ENCODE data around the gene FAM204A.

The FAM204A gene

DNA sequence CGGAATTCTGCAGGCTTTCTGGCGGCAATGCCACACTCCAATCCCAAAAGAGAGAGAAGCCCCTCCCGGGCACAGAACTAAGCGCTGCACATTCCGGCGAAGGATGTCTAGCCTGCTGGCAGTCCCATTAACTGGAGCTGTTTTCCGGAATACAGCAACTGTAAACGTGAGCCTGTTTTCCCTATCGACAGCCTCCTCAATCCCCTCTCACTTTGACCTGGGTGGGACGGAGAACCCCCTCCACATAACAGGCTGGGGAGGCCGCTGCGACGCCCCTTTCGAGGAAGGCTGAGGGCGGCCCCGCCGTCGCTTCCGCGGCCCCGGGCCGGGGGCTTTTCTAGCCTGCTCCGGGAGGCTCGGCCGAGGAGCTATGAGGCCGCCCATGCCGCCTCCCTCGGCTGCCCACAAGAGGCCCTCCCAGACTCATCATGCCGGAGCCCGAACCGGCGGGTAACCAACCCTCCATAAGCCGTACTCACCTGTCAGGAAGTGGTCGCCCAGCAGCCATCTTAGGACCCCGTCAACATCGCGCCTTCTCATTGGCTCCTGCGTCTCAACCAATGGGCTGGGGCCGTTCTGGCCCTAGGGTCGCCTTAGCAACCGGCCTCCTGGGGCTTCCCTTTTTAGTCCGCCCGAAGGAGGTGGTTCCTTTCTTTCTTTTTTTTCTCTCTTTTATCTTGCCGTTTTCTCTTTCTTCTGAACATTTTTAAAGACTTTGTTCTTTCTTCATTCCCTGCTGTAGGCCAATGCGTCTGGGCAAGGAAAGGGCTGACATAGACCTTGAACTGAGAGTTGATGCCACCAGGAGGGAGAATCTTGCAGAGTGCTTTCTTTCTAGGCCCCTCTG, at the start of gene FAM204A:
TSS of gene FAM204A (minus strand) at position 534 of the 847 bp plus-strand sequence. CDS start 5,909 bp downstream, outside the sequence.
- peak; percentile 93 for DNase-seq

DNA sequence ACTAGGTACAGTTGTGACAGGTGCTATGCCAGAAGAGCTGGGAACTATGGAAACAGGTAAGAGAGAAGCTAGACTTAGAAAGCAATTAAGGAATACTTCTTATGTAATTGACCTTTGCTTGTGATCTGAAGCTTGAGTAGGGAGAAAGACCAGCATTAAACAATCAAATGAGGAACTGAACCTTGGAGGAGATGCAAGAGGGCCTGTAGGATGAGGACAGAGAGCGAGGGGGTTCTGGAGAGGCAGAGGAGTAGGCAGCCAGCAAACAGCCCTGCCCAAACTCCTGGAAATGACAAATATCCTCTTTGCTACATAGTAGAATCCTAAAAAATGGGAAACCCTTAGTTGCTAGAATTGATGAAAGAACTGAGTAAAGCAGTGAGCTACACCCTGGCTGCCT, 41.6 kb upstream of the FAM204A start:
- DNase-seq = no peak

DNA sequence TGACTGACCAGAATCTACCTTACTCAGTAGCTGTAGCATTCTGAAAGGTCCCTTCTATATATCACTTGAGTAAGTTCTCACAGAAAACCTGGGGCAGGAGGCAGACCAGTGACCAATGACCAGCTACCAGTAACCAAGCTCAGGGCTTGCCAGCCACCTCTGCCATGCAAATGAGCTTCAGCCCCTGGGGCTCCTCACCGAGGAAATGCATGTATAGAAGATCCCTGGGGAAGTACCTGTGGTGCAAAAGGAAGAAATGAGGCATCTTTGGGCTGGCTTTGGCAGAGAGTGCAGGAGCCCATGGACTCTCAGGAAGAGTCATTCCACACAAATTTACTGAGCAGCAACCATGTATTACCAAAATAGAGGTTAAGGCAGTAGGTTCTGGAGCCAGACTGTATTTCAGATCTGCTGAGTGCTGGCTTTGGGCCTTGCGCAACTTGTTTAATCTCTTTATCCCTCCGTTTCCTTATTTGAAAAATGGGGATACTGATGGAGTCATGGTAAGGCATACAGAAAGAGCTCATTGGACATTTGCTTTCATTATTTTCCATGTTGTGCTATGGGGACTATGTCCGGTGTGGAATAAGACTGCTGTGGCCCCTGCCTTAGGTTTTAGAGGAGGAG, 41.1 kb upstream of the FAM204A start:
- DNase-seq = no peak

- DNase-seq = no peak
Observed at GRCh38 chr10:118374404-118374803, 32.3 kb upstream of the FAM204A start.

DNA sequence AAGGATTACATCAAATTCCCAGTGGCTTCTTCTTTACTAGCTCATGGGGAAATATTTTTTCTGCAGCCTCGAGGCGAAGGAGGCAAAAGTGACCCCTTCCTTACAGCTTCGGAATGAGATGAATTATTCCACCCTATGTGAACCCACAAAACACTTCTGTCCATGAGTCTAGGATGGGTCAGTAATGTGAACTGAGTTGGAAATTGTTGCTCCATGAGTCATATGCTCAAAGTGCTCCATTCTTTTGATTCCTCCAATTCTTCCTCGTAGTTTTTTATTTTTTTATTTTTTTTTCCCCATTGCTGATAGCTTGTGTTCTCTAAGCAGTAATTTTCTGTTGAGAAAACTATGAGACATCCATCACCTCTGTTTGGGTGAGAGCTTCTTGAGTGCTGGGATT, 31.7 kb upstream of the FAM204A start:
- DNase-seq = no peak

GRCh38 chr10:118370499-118370898, 28.4 kb upstream of the FAM204A start:
- DNase-seq = no peak

GRCh38 chr10:118369641-118370205, 27.6 kb upstream of the FAM204A start:
- no peak for DNase-seq

DNA sequence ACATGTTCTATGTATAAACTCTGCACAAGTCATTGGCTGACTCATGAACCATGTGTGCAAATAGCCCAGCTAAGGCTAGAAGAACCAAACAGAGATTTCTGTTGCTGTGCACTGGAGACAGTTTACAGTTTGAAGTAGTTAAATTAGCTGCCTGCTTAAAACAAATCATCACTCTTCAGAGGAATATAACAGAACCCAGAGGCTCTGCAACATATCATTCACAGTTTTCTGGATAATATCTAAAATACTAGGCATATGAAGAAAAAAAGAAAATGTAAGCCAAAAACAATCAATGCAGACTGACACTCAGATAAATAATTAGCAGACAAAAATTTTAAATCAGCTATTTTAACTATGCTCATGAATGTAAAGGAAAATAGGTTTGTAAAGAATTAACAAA, 23.6 kb upstream of the FAM204A start:
- DNase-seq = no peak

GRCh38 chr10:118362103-118362502, 20.0 kb upstream of the FAM204A start:
- DNase-seq = no peak

DNA sequence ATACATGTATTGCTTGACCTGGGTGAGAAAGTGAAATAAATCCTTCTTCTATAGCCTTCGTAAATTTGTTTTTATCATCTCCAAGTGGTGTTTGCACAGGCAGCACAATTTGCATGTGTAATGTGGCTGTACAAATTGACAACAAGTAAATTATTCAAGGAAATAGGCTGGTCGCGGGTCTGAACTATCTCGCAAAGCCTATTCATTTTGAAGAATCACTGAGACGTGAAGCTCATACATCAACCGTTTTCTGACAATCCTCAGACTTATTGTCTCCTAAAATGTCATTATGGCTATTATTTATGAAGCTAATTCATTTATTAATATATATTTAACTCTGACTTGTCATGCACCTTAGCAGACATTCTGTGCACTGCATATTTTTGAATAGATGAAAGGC, 16.2 kb upstream of the FAM204A start:
- no peak for DNase-seq

DNA sequence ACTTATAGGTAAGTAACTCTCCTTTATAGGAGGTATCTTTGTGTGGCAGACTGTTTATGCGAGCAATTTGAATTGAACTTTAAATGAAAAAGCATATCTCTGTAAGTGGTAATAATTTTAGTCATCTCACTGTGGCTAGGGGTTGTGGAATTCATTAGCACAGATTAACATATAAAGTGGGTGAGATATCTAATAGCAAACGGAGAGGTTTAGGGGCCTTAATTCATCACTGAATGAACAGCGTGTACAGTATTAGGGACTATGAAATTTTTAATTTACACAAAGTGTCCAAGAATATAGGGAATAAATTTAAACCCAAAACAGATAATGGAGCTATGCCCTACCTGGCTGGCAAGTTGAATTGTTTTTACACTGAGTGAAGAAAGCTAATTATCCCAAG, 15.7 kb upstream of the FAM204A start:
- DNase-seq = no peak

- no peak for DNase-seq
Observed at GRCh38 chr10:118356628-118357027, 14.5 kb upstream of the FAM204A start.

- DNase-seq = no peak
Observed at GRCh38 chr10:118355234-118355633, 13.1 kb upstream of the FAM204A start.

- DNase-seq = no peak
Observed at GRCh38 chr10:118349235-118349634, 7.1 kb upstream of the FAM204A start.

DNA sequence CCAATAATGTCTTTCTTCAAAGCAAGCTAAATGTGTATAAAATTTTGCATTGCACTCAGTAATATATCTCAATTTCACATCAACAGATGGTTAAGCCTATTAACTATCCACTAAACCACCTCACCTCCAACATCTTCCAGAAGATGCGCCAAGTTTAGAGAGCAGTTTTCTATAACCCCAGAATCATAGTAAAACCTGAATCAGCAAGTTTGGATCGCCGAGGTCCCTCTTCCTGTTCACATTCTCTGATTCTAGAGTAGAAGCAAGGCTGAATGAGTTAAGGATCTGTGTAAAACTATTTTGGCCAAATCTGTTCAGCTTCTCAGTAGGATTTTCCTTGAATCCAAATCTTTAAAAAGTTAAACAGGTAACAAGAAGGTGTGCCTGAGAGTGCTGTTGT, 1.4 kb upstream of the FAM204A start:
- no peak for DNase-seq

DNA sequence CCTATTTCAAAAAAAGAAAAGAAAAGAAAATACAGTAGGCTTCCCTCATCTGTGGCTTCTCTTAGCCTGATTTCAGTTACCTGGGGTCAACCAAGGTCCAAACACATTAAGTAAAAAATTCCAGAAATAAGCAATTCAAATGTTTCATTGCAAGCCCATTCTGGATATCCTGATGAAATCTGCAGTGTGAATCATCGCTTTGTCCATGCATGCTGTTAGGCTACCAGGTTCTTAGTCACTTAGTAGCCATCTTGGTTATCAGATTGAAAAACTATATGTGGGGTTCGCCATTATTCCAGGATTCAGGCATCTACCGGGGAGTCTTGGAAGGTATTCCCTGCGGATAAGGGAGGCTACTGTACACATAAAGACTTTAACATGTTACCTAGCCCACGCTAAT, 991 bp upstream of the FAM204A start:
- DNase-seq = no peak

GRCh38 chr10:118342638-118343020, 505 bp upstream of the FAM204A start:
- DNase-seq = no peak

DNA sequence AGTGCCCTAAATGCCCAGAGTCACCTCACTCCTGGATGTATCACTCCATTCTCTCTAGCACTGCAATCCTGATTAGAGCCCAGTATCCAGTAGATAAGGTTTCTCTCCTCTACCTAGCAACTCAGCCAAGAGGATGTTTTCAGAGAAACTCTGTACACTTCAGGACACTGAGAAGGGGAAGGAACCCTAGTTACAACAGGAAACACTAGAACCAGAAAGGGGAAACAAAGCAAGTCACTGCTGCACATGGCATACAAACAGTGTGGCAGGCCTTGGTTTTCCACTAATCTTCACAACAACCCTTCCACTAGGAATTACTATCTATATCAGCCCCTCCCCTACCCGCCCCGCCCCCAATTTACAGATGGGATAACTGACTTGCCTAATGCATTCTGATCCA, 1.6 kb downstream of the FAM204A start:
- DNase-seq = no peak

- DNase-seq = no peak
Observed at GRCh38 chr10:118339111-118339510, 3.0 kb downstream of the FAM204A start.

- DNase-seq = no peak
Observed at GRCh38 chr10:118337356-118337755, 4.8 kb downstream of the FAM204A start.

- DNase-seq = no peak
Observed at GRCh38 chr10:118333871-118334270, 8.3 kb downstream of the FAM204A start.

DNA sequence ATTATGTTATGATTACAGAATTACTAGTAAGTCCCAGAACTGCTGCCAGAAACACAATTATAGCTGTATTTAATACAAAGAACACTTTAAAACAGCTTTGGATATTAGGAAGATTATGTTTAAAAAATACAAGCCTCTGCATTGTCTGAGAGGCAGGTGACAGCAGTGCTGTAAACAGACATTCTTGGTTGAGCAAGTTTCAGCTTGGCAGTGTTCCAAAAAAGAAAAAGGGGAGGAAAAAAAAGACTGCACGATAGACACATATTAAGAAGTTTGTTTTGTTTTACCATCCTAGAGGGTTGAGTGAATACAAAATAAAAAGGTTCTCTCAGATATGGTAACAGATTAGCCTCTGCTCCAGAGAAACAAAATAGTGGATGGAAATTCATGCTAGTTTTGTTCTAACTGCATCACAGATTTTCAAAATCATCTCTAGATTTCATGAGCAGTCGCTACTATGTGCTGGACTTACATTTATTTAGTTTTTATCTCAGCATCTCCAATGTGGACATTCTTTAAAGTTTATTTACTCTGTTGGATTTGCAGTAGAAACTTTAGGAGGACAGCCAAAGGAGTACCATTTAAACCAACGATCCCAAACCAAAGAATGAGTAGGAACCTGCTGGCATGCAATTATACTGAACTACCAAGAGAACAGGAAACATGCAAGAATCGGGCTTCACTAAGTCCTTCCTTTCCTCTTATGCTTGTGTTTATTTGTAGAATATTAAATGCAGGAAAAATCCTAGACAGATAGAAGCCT, 9.0 kb downstream of the FAM204A start:
- no peak for DNase-seq

- DNase-seq = no peak
Observed at GRCh38 chr10:118332236-118332635, 9.9 kb downstream of the FAM204A start.
